OCI-LY7 (cell line): ENCODE data around the gene NSMF.

Experiments used
- EZH2phosphoT487 ChIP-seq: fragments of 200-600 bp; sonication (generic); IDR thresholded peaks from 2 replicates; pipeline ENCODE4 v1.6.1; 2018; ENCODE audit warnings: low read depth, borderline replicate concordance, mild to moderate bottlenecking, mixed run types, antibody characterized with exemption, low read length, moderate library complexity, mixed read lengths
- TF ChIP-seq, protein P1 (sequence below): fragments of 200-600 bp; sonication (generic); conservative IDR thresholded peaks from 2 replicates; pipeline ENCODE4 v1.5.1; 2014; ENCODE audit warnings: mild to moderate bottlenecking, antibody characterized with exemption, low read length, moderate library complexity, mixed read lengths

DNA sequence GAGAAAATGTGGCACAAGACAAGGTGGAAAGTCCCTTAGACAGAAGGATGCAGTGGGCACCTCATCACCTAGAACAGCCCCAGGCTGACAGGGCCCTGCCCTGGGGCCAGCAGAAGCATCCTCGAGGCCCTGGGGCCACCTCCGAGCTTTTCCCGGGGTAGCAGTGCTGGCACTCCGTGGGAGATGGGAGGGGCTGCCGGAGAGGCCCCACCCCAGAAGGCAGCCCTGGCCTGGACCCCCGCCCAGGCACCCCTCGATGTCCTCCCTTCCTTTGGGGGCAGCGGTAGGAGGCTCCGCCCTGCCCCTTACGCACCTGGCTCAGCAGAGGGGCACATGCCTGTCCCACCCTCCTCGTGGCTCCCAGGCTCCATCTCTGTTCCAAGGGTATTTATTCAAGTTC, 17.7 kb upstream of the NSMF start:
- TF ChIP-seq, protein P1, sequence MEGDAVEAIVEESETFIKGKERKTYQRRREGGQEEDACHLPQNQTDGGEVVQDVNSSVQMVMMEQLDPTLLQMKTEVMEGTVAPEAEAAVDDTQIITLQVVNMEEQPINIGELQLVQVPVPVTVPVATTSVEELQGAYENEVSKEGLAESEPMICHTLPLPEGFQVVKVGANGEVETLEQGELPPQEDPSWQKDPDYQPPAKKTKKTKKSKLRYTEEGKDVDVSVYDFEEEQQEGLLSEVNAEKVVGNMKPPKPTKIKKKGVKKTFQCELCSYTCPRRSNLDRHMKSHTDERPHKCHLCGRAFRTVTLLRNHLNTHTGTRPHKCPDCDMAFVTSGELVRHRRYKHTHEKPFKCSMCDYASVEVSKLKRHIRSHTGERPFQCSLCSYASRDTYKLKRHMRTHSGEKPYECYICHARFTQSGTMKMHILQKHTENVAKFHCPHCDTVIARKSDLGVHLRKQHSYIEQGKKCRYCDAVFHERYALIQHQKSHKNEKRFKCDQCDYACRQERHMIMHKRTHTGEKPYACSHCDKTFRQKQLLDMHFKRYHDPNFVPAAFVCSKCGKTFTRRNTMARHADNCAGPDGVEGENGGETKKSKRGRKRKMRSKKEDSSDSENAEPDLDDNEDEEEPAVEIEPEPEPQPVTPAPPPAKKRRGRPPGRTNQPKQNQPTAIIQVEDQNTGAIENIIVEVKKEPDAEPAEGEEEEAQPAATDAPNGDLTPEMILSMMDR: no peak
- TF ChIP-seq EZH2phosphoT487: no peak
